ENCODE data around the gene CD8A.
"Not testable (repeated sequence)": the region's sequence is repeated elsewhere in the genome, so short reads cannot be mapped to it uniquely, and the experiment has no call there.

CD8A gene

DNA sequence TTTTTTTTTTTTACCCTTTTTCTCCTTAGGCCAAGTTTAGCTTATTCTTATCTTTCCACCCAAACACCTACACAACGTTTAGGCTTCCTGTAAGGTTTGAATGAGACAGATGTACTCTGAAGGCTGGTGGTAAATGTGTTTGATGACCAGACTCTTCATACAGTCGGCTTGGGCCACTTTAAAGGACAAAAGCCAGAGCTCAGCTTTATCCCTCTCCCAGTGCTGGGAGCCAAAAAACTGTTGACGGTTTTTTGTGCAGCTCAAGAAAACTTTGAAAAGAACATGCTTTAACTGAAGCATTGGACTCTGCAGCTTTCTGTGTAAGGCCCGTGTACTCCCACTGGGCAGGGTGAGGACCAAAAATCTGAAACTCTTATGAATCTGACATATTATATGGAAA is 15.4 kb downstream of the CD8A start:
- DNase-seq: no peak

GRCh38 chr2:86774862-86775261 is 15.9 kb downstream of the CD8A start:
- no peak for DNase-seq

DNA sequence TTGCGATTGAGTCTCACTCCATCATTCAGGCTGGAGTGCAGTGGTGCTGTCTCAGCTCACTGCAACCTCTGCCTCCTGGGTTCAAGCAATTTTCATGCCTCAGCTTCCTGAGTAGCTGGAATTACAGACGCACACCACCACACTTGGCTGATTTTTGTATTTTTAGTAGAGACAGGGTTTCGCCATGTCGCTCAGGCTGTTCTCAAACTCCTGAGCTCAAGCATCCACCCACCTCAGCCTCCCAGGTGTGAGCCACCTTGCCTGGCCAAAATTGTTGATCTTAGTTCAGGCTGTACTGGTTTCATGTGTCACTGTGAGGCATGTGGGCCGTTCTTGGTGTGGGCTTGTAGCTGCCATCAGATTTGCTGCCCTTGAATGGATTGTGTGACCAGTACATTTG is 18.1 kb downstream of the CD8A start:
- no peak for DNase-seq

- DNase-seq: no peak
These were observed 19.9 kb downstream of the CD8A start for GRCh38 chr2:86770816-86771301.

DNA sequence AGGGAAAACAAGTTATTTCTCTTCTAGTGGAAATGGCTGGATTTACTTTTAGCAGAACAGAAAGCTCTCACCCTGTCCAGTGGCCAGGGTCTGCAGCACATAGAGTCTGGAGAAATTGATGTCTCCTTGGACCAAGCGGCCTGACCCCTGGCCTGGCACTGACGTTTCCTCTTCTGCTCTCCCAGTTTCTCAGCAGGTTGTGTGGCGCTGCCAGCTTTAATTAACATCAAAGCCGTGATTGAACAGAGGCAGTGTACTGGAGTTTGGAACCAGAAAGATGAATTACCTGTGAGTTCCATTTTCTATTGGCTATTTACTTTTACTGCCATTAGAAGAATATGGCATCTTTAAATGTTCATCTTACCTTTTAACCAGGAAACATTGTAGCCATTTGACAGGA is 20.9 kb downstream of the CD8A start:
- DNase-seq: no peak

GRCh38 chr2:86768189-86768949 is 22.3 kb downstream of the CD8A start:
- DNase-seq: no peak

GRCh38 chr2:86765310-86765695 is 25.4 kb downstream of the CD8A start:
- DNase-seq: no peak

- peak; percentile 4 for DNase-seq
These were observed 25.9 kb downstream of the CD8A start for GRCh38 chr2:86764661-86765309.

GRCh38 chr2:86760371-86760770 is 30.3 kb downstream of the CD8A start:
- DNase-seq: no peak

- DNase-seq: no peak
These were observed 32.3 kb downstream of the CD8A start for GRCh38 chr2:86758405-86758804.

- no peak for DNase-seq
These were observed 37.1 kb downstream of the CD8A start for GRCh38 chr2:86753606-86754005.

GRCh38 chr2:86752934-86753333 is 37.8 kb downstream of the CD8A start:
- no peak for DNase-seq

DNA sequence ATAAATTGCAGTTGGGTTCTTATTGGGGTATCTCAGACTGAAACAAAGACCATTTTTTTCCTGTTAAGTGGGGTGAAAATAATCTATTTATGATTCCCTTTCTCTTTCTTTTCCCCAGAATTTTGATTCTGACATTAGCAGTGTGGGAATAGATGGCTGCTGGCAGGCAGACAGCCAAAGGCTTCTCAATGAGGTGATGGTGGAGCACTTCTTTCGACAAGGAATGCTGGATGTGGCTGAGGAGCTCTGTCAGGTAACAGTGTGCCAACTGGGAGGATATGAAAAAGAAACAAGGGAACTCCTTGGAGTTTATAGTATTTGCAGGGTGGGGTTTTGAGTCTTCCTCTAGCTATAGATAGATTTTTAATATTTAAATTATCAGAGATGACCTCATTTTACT is 38.9 kb downstream of the CD8A start:
- DNase-seq: no peak

GRCh38 chr2:86750240-86750839 is 40.4 kb downstream of the CD8A start:
- no peak for DNase-seq

DNA sequence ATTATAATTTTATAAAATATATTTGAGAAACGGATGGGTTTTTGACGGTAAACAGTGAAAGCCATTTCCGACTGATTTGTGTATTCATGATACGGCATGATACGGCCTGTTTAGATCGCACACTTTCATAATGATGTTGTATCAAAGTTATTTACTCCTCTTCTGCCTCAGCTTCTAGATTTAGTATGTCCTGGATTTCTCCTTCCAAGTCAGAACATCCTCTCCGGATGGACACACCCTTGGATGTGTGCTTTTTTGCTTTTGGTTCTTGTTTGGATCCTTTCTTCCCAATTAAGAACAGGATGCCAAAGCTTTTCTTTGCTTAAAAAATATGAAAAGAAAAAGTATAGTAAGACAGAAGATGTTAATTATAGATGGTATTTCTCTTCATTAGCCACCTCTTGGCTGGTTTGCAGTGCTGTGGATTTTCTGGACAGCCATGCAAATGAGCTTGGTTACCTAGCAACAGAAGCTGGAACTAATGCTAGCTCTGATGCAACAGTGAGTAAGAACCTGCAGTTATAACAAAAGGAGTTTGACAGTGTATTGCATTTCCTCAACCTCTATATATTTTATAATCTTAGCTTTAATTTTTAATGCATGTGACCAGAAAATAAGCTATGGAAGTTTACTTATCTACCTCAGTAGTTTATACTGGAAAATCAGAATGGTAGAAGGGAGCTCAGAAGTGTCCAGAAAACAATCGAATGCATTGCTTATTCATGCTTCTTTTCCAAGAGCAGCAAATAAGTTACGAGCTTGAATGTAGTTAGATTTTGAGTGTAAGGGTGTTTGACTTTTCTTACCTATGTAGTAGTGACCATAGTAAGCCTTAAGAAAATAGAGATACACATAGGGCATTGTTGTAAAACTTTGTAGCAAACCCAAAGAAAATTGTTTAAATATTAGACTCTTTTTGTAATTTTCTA is 42.7 kb downstream of the CD8A start:
- DNase-seq: no peak

GRCh38 chr2:86746939-86747338 is 43.8 kb downstream of the CD8A start:
- DNase-seq: no peak

- no peak for DNase-seq
These were observed 46.6 kb downstream of the CD8A start for GRCh38 chr2:86744152-86744551.

DNA sequence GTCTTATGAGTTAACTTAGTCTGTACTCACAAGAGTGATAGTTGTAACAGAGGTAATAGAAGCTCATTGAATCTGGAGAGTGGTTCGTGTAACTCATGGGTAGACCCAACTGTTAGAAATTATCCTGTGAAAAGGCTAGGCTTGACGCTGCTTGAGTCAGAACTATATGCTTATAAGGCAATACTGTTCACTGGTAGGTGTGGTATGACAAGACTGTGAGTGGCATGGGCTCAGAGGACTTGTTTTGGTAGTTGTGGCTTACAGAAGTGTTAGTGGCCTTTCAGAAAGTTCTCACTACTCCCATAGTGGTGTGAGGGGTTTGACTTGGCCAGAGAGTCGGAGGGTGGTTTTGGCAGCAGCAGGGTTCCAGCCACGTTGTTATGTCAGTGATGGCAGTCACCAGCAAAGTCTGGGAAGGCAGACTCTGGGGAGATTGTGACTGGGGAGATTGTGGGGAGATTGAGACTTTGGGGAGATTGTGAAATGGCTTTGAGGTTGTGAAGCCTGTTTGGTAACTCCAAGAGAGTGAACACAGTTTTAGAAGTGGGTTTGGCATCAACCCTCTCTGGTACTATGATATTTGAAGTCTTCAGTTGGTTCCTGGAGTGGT is 48.7 kb downstream of the CD8A start:
- not testable (repeated sequence) for DNase-seq

GRCh38 chr2:86739889-86740288 is 50.8 kb downstream of the CD8A start:
- DNase-seq: not testable (repeated sequence)

GRCh38 chr2:86739485-86739884 is 51.2 kb downstream of the CD8A start:
- DNase-seq: not testable (repeated sequence)

GRCh38 chr2:86734896-86735295 is 55.8 kb downstream of the CD8A start:
- DNase-seq: not testable (repeated sequence)
